ENCODE measurements around the gene MAK.
"Not testable (repeated sequence)": the region's sequence is repeated elsewhere in the genome, so short reads cannot be mapped to it uniquely, and the experiment has no call there.

The MAK gene

GRCh38 chr6:10837995-10838793, at the start of gene MAK:
TSS of gene MAK (minus strand) at chr6:10838539. CDS start at chr6:10830648, 7,891 bp downstream.
- peak; percentile 80 for DNase-seq (ENCODE audit: low spot score)

- DNase-seq (ENCODE audit: low spot score) = no peak
Measured at GRCh38 chr6:10886691-10887502, 48.6 kb upstream of the MAK start, which contains the start of gene SYCP2L. TSS of gene SYCP2L (plus strand) at chr6:10887052. CDS start at chr6:10887127, 75 bp downstream.

GRCh38 chr6:10886365-10886690, 48.0 kb upstream of the MAK start:
- not testable (repeated sequence) for DNase-seq (ENCODE audit: low spot score)

- DNase-seq (ENCODE audit: low spot score) = no peak
Measured at GRCh38 chr6:10884245-10884972, 46.1 kb upstream of the MAK start.

GRCh38 chr6:10883312-10884244, 45.2 kb upstream of the MAK start:
- no peak for DNase-seq (ENCODE audit: low spot score)

GRCh38 chr6:10882657-10883171, 44.4 kb upstream of the MAK start:
- DNase-seq (ENCODE audit: low spot score) = no peak

GRCh38 chr6:10882253-10882630, 43.9 kb upstream of the MAK start:
- DNase-seq (ENCODE audit: low spot score) = not testable (repeated sequence)

GRCh38 chr6:10880366-10880765, 42.0 kb upstream of the MAK start:
- no peak for DNase-seq (ENCODE audit: low spot score)

GRCh38 chr6:10877871-10878270, 39.5 kb upstream of the MAK start:
- no peak for DNase-seq (ENCODE audit: low spot score)

- DNase-seq (ENCODE audit: low spot score) = no peak
Measured at GRCh38 chr6:10877012-10877411, 38.7 kb upstream of the MAK start.

GRCh38 chr6:10875026-10875425, 36.7 kb upstream of the MAK start:
- DNase-seq (ENCODE audit: low spot score) = no peak

GRCh38 chr6:10874207-10874606, 35.9 kb upstream of the MAK start:
- DNase-seq (ENCODE audit: low spot score) = no peak

- DNase-seq (ENCODE audit: low spot score) = no peak
Measured at GRCh38 chr6:10873374-10873773, 35.0 kb upstream of the MAK start.

GRCh38 chr6:10867952-10868351, 29.6 kb upstream of the MAK start:
- no peak for DNase-seq (ENCODE audit: low spot score)

- DNase-seq (ENCODE audit: low spot score) = not testable (repeated sequence)
Measured at GRCh38 chr6:10866709-10867108, 28.4 kb upstream of the MAK start.

GRCh38 chr6:10863031-10863430, 24.7 kb upstream of the MAK start:
- not testable (repeated sequence) for DNase-seq (ENCODE audit: low spot score)

GRCh38 chr6:10862361-10862760, 24.0 kb upstream of the MAK start:
- DNase-seq (ENCODE audit: low spot score) = no peak

- DNase-seq (ENCODE audit: low spot score) = no peak
Measured at GRCh38 chr6:10861086-10861485, 22.7 kb upstream of the MAK start.

GRCh38 chr6:10857259-10857658, 18.9 kb upstream of the MAK start:
- no peak for DNase-seq (ENCODE audit: low spot score)

- DNase-seq (ENCODE audit: low spot score) = no peak
Measured at GRCh38 chr6:10854922-10855632, 16.7 kb upstream of the MAK start.
